ENCODE data around the gene MRTO4. TPM values are rescaled to one million over a fixed set of nuclear protein-coding genes. Genes with fewer than 3 reads are reported as not detected.
"Not testable (repeated sequence)": the region's sequence is repeated elsewhere in the genome, so short reads cannot be mapped to it uniquely, and the experiment has no call there.

Gene MRTO4
- total RNA-seq, 4 donors from 2014 or later: 4.1 to 34.6 (median 15.9) TPM

GRCh38 chr1:19268445-19268844 lies 16.8 kb downstream of the MRTO4 start:
- no peak for DNase-seq
- no peaks in the 10 kb centered on the region for H3K27me3 ChIP-seq
- H3K36me3 ChIP-seq: no peaks in the 10 kb centered on the region
- H3K4me3 ChIP-seq: no peak overlapping the region
- intact Hi-C loops (cut with DNase I; ENCODE audit: low total_unique reads): no loop called here
- H3K9me3 ChIP-seq: no peaks in the 10 kb centered on the region
- no peaks in the 10 kb centered on the region for H3K4me1 ChIP-seq
- no peak overlapping the region for H3K27ac ChIP-seq
- no peak for TF ChIP-seq POLR2A (IDR thresholded peaks at IDR 0.05)
- TF ChIP-seq, protein P1, sequence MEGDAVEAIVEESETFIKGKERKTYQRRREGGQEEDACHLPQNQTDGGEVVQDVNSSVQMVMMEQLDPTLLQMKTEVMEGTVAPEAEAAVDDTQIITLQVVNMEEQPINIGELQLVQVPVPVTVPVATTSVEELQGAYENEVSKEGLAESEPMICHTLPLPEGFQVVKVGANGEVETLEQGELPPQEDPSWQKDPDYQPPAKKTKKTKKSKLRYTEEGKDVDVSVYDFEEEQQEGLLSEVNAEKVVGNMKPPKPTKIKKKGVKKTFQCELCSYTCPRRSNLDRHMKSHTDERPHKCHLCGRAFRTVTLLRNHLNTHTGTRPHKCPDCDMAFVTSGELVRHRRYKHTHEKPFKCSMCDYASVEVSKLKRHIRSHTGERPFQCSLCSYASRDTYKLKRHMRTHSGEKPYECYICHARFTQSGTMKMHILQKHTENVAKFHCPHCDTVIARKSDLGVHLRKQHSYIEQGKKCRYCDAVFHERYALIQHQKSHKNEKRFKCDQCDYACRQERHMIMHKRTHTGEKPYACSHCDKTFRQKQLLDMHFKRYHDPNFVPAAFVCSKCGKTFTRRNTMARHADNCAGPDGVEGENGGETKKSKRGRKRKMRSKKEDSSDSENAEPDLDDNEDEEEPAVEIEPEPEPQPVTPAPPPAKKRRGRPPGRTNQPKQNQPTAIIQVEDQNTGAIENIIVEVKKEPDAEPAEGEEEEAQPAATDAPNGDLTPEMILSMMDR (IDR thresholded peaks at IDR 0.05): no peak

DNA sequence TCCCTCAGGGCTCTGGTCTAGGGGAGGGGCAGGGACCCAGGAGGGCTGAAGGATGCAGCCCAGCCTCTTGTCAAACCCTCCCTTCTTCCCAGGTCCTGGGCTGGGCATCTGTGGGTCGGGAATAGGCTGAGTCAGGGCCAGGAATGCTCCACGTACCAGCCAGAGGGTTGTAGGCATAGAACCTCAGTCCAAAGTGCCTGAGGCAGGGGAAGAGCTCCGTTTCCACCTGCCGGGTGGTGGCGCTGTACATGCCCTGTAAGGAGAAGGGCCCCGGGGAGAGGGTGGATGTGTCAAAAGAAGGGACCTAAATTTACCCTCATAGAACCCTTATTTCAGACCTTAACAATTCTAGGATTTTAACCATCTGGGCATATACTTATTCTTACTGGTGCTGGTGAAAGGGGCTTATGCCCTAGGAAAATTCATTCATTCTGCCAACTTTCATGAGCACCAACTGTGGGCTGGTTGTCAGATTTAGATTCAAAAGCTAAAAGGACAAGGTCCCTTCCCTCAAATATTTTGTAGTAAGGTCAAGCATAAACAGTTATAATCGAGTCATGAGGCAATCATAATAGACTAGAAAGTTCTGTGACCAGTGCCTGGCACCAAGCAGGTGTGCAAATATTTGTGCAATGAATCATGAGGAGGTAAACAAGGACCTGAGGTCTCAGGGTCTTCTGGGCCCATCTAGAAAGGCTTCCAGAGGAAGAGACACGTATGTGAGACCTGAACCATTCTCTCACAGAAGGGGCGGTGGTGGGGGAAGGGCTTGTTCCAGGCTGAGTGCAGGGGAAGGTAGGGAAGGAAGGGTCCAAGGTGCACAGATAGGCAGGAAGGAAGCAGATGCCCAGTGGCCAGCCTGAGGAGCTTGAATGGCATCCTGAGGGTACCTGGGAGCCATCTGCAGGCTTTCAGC lies 18.1 kb downstream of the MRTO4 start:
- H3K9me3 ChIP-seq; H3K27ac ChIP-seq; H3K4me3 ChIP-seq; H3K27me3 ChIP-seq; H3K4me1 ChIP-seq; intact Hi-C loops (cut with DNase I; ENCODE audit: low total_unique reads); H3K36me3 ChIP-seq; DNase-seq: not testable (repeated sequence)

- intact Hi-C loops (cut with DNase I; ENCODE audit: low total_unique reads); H3K27me3 ChIP-seq; H3K9me3 ChIP-seq; H3K4me3 ChIP-seq; H3K27ac ChIP-seq; H3K4me1 ChIP-seq; DNase-seq; H3K36me3 ChIP-seq: not testable (repeated sequence)
These were observed 18.7 kb downstream of the MRTO4 start for GRCh38 chr1:19270343-19270730.

- no peaks in the 10 kb centered on the region for H3K27me3 ChIP-seq
- intact Hi-C loops (cut with DNase I; ENCODE audit: low total_unique reads): no loop called here
- no peak overlapping the region for H3K27ac ChIP-seq
- H3K4me3 ChIP-seq: no peak overlapping the region
- H3K4me1 ChIP-seq: no peaks in the 10 kb centered on the region
- no peaks in the 10 kb centered on the region for H3K9me3 ChIP-seq
- TF ChIP-seq, protein P1 (IDR thresholded peaks at IDR 0.05): no peak
- no peak for TF ChIP-seq POLR2A (IDR thresholded peaks at IDR 0.05)
- DNase-seq: no peak
- H3K36me3 ChIP-seq: no peaks in the 10 kb centered on the region
These were observed 20.5 kb downstream of the MRTO4 start for GRCh38 chr1:19272064-19272463.

DNA sequence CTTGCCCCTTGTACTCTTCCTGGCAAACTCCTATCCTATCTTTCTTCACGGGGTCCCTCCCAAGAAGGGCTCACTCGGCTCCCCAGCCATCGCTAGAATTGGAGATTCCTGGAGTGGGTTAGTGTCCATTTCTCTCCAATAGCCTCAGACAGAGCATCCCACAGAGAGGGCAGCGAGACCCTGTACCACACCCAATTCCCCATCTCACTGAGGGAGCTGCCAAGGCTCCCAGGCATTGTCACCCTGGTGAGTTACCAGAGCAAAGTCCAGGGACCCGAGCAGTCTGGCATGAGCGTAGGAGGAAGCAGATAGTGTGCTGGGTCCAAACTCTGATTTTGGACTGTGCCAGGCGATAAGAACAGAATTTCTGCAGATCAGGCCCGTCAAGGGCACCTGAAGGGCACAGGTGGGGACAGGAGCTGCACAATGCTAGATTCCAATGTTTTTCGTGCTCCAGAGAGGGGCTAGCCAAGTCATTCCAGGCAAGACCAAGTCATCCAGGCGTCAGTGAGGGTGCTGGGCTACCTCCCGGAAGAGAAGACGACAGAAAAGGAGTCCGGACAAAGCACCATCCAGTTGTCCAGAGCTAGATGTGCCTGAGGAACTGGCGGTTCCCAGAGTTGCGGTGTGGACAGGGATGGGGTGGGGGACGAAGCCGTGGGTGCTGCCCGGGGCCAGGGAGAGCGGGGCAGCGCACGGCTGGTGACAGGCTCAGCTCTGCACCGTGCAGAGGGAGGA lies 21.7 kb downstream of the MRTO4 start:
- H3K4me3 ChIP-seq: no peak overlapping the region

GRCh38 chr1:19273844-19274531 lies 22.4 kb downstream of the MRTO4 start:
- intact Hi-C loops (cut with DNase I; ENCODE audit: low total_unique reads); H3K9me3 ChIP-seq; H3K27me3 ChIP-seq; H3K27ac ChIP-seq; DNase-seq; H3K36me3 ChIP-seq; H3K4me3 ChIP-seq; H3K4me1 ChIP-seq: not testable (repeated sequence)

More for the DNA sequence above, 21.7 kb downstream of the MRTO4 start:
- TF ChIP-seq POLR2A (IDR thresholded peaks at IDR 0.05): no peak
- TF ChIP-seq, protein P1 (IDR thresholded peaks at IDR 0.05): no peak
- H3K36me3 ChIP-seq: no peaks in the 10 kb centered on the region
- H3K27ac ChIP-seq: no peak overlapping the region
- no peaks in the 10 kb centered on the region for H3K9me3 ChIP-seq
- no peaks in the 10 kb centered on the region for H3K4me1 ChIP-seq
- no peak for DNase-seq
- H3K27me3 ChIP-seq: no peaks in the 10 kb centered on the region
- intact Hi-C loops (cut with DNase I; ENCODE audit: low total_unique reads): no loop called here

Data from uterus (tissue), 4 donors.